Activated CD4-positive, alpha-beta T cell treated with anti-CD3 and anti-CD28 coated beads for 24 hours (primary cell): Measurements from ENCODE around the gene ZNF367.

Experiments
- DNase-seq, 2 donors: peaks; one replicate each; pipeline ENCODE4 v3.0.0-alpha.2; 2020; ENCODE audit warnings: low read depth in 2 of 2

ZNF367 gene

GRCh38 chr9:96436456-96437126 is 18.4 kb upstream of the ZNF367 start:
- no peak for DNase-seq

- DNase-seq: no peak
These were observed 17.9 kb upstream of the ZNF367 start for GRCh38 chr9:96436063-96436455.

- no peak for DNase-seq
These were observed 17.2 kb upstream of the ZNF367 start for GRCh38 chr9:96435345-96435744.

- DNase-seq: no peak
These were observed 12.2 kb upstream of the ZNF367 start for GRCh38 chr9:96430377-96430776.

GRCh38 chr9:96429732-96430131 is 11.6 kb upstream of the ZNF367 start:
- DNase-seq: no peak

GRCh38 chr9:96425500-96426169 is 7.5 kb upstream of the ZNF367 start:
- no peak for DNase-seq

- DNase-seq: no peak
These were observed 5.8 kb upstream of the ZNF367 start for GRCh38 chr9:96423985-96424336.

GRCh38 chr9:96423322-96423984 is 5.3 kb upstream of the ZNF367 start:
- DNase-seq: no peak

- no peak for DNase-seq
These were observed 2.5 kb upstream of the ZNF367 start for GRCh38 chr9:96420468-96421219.

GRCh38 chr9:96419691-96419969 is 1.5 kb upstream of the ZNF367 start:
- DNase-seq: no peak

- peak in 1 of 2 donors; percentile 48 for DNase-seq
These were observed 935 bp upstream of the ZNF367 start for GRCh38 chr9:96418920-96419690.

GRCh38 chr9:96417661-96418082 is 498 bp downstream of the ZNF367 start:
- peak in 1 of 2 donors; percentile 10 for DNase-seq

- peak; percentile 83 to 88 for DNase-seq
These were observed 1.1 kb downstream of the ZNF367 start for GRCh38 chr9:96417051-96417586.

GRCh38 chr9:96413302-96414221 is 4.6 kb downstream of the ZNF367 start:
- DNase-seq: no peak

- DNase-seq: no peak
These were observed 5.8 kb downstream of the ZNF367 start for GRCh38 chr9:96412174-96412913.

- DNase-seq: no peak
These were observed 6.9 kb downstream of the ZNF367 start for GRCh38 chr9:96411129-96411838.

GRCh38 chr9:96408409-96409280 is 9.5 kb downstream of the ZNF367 start:
- no peak for DNase-seq
